HS-5 (cell line): Measurements from ENCODE around the gene RPAP2.
"Not testable (repeated sequence)": the region's sequence is repeated elsewhere in the genome, so short reads cannot be mapped to it uniquely, and the experiment has no call there.

Experiments
- DNase-seq: peaks from one replicate; pipeline ENCODE4 v3.0.0-alpha.2; 2012; ENCODE audit warnings: low read depth

RPAP2 gene

DNA sequence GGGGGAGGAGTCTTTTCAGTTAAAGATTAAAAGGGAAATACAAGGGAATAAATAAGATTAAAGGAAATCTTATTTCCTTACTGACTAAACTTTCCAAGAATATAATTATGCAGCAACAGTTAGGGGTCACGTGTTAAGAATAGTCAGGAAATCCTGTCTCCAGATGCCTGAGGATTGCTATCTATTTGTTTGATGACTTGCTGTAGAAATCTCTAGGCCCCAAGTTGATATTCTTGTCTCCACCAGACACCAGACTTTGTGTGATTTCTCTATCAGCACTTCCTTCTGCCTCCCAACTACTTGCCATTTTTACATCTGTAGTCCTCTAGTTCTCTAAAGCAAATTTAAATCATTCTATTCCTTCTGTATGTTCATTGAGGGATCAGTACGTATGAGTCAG lies 77.5 kb downstream of the RPAP2 start:
- no peak for DNase-seq

- DNase-seq = not testable (repeated sequence)
These were observed 79.1 kb downstream of the RPAP2 start for GRCh38 chr1:92377991-92378390.

DNA sequence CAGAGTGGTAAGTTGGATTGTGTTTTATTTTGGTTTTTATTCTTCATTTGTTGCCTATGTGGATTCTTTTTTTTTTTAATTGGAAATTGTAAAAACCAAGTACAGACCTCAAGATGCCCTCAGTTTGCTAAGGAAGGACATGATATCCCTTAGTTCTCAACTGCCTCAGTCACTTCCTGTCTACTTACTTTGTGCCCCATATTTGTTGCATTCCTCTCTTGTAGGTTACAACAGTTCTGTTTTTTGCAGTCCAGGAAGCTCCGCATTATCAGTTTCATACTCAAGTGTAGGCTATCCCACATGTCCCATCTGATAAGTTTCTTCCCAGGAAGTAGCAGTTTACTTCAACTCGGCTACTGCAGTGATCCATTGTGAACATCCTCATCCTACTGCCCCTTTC lies 82.0 kb downstream of the RPAP2 start:
- no peak for DNase-seq

- not testable (repeated sequence) for DNase-seq
These were observed 95.1 kb downstream of the RPAP2 start for GRCh38 chr1:92393966-92394365.

- DNase-seq = no peak
These were observed 99.7 kb downstream of the RPAP2 start for GRCh38 chr1:92398519-92398918.

GRCh38 chr1:92399076-92399475 lies 100.2 kb downstream of the RPAP2 start:
- DNase-seq = no peak

DNA sequence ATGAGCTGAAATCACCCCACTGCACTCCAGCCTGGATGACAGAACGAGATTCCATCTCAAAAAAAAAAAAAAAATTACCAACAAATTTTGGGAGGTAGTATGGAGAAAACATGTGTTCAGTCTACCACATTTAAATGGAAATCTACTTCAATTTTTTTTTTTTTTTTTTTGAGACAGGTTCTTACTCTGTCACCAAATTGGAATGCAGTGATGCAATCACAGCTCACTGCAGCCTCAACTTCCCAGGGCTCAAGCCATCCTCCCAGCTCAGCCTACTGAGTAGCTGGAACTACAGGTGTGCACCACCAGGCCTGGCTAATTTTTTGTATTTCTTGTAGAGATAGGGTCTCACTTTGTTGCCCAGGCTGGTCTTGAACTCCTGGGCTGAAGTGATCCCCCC lies 105.8 kb downstream of the RPAP2 start:
- DNase-seq = peak; percentile 5

DNA sequence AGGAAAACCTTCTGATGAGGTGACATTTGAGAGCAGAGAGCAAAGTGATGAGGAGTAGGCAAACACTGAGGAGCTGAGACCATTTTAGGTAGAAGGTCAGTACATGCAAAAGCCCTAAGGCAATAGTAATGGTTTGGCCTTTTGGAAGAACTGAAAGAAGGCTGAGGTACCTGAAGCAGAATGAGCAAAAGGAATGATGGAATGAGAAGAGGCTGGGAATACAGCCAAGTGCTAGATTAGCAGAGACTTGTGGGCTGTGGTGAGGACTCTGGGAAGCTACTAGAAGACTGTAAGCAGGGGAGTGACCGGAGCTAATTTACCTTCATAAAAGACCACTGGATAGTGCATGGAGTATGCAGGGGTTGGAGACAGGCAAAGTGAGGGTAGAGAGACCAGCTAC lies 110.0 kb downstream of the RPAP2 start:
- DNase-seq = no peak

- no peak for DNase-seq
These were observed 111.2 kb downstream of the RPAP2 start for GRCh38 chr1:92409946-92410549.

- no peak for DNase-seq
These were observed 111.8 kb downstream of the RPAP2 start for GRCh38 chr1:92410706-92411105.

- peak; percentile 33 for DNase-seq
These were observed 112.7 kb downstream of the RPAP2 start for GRCh38 chr1:92411511-92411910.

GRCh38 chr1:92419642-92420041 lies 120.8 kb downstream of the RPAP2 start:
- DNase-seq = no peak

- DNase-seq = no peak
These were observed 125.5 kb downstream of the RPAP2 start for GRCh38 chr1:92424381-92424780.

- DNase-seq = no peak
These were observed 126.8 kb downstream of the RPAP2 start for GRCh38 chr1:92425617-92426016.

DNA sequence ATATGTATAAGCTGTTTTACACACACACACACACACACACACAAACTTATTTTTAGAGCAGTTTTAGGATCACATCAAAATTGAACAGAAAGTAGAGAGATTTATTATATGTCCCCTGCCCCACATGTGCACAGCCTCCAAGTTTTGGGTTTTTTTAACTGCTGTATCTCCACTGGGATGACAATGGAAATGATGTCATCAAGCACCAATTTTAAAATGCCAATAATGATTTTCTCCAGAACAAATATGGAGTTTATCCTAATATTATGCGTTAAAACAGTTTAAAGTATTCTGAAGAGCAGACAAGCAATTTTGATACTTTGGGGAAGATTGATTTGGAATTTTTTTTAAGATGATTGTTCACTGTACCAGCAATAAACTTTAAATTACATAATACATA lies 131.2 kb downstream of the RPAP2 start:
- no peak for DNase-seq

- DNase-seq = not testable (repeated sequence)
These were observed 135.7 kb downstream of the RPAP2 start for GRCh38 chr1:92434572-92434971.

- no peak for DNase-seq
These were observed 140.4 kb downstream of the RPAP2 start for GRCh38 chr1:92439291-92439690.

- DNase-seq = no peak
These were observed 142.4 kb downstream of the RPAP2 start for GRCh38 chr1:92441316-92441696.

DNA sequence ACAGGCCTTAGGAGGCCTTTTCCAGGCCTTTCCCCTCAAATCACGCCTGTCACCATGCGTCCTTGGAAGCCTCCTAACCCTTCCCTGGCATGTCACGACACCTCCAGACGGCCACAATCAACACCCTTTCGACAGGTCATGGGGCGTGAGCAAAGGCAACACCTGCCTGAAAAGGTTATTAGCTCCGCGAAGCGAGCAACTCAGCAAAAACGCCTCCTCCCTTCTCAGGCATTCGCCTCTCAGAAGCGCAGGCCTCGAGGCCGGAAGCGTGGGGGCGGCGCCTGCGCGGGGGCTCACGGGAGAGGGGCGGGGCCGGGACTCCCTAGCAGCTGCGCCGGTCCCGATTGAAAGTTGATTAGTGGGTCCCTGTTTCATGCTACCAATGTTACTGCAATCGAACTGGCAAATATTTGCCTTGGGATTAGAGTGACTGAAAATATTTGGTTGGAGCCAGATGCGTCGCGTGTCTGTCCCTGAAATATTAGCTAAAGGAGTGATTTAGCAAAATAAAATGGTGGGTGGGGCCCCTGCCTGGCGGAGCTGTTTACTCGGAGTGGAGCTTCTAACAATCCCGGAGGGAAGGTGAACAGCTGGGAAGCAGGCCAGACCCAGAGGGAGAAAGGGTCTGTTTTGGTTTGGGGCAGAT lies 143.0 kb downstream of the RPAP2 start:
- no peak for DNase-seq

DNA sequence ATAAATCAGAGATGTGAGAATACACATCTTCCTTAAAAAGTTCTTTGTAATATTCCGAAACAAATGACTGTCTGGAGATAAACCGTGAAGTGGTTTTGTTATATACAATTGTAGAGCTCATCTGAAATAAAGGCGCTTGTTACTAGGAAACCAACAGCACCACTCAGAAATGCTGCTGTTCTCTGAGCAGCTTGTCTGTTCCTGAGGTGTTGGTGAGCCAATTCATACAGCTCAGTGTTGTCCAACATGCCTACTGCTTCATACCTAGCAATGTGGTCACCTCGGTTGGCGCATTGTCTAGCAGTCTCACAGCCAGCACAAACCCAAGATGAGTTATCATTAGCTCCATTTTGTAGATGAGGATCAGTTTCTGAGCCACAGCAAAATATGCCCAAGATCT lies 143.5 kb downstream of the RPAP2 start:
- no peak for DNase-seq

GRCh38 chr1:92443893-92444292 lies 145.0 kb downstream of the RPAP2 start:
- DNase-seq = no peak

GRCh38 chr1:92444351-92444750 lies 145.5 kb downstream of the RPAP2 start:
- DNase-seq = peak; percentile 19

- no peak for DNase-seq
These were observed 147.0 kb downstream of the RPAP2 start for GRCh38 chr1:92445865-92446264.

GRCh38 chr1:92446546-92446945 lies 147.7 kb downstream of the RPAP2 start:
- no peak for DNase-seq
